MM.1S (cell line): ENCODE data around the gene LRTM1.

Source experiments
- CTCF ChIP-seq: fragments of 300-600 bp; sonication (generic); IDR thresholded peaks from 2 replicates; pipeline ENCODE4 v1.5.1; 2016; ENCODE audit warnings: antibody characterized with exemption, low read length, mixed read lengths
- EZH2 ChIP-seq: fragments of 300-600 bp; sonication (generic); optimal IDR thresholded peaks from 2 replicates; pipeline ENCODE3; 2017; ENCODE audit warnings: low read depth, mild to moderate bottlenecking, antibody characterized with exemption, low read length, mixed read lengths

DNA sequence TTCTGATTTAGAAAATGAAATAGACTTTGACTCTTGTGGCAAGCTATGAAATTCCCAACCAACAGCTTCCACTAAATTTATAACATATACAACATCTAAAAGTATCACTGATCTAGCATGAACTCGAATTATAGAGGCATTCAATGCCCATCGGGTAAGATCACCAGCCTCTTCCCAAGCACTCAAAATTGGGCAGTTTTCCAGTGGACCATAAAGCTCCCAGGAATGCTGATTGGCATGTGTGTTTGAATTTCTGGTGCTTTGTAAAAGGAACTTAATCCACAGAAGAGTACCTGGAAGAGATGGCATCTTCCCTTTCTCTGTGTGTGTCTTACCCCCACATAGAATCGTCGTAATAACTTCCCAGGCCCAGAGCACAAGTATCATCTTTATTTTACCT, 10.0 kb downstream of the LRTM1 start:
- TF ChIP-seq CTCF: no peak
- TF ChIP-seq EZH2: no peak
